Omental fat pad (tissue), 4 donors: ENCODE data around the gene GALNT13. TPM values are rescaled to one million over a fixed set of nuclear protein-coding genes. Genes with fewer than 3 reads are reported as not detected.

Experiments
- ATAC-seq: fragments of 150-250 bp; one replicate; pipeline ENCODE4 v1.9.1; 2016; ENCODE audit warnings: mild to moderate bottlenecking, moderate library complexity; ENCODE audit not compliant: low FRiP score
- DNase-seq: peaks from one replicate; pipeline ENCODE4 v3.0.0-alpha.2; 2019; ENCODE audit warnings: low spot score
- total RNA-seq, 4 donors: library from RNA; depleted of rRNA; stranded (reverse); fragments of >200 nt; gene quantifications; one replicate each; pipeline ENCODE4 v1.1.0, GENCODE V29; 2016
- TF ChIP-seq, protein P1 (sequence below), 3 donors: fragments of 450-650 bp; IDR thresholded peaks; one replicate each; pipeline ENCODE4 v1.5.1; 2016 to 2017; ENCODE audit warnings: antibody characterized with exemption in 3 of 3, mild to moderate bottlenecking in 3 of 3, moderate library complexity in 2 of 3

Gene GALNT13
- total RNA-seq, 4 donors from 2014 or later, result 0.38 to 1.8 (median 0.54) TPM

DNA sequence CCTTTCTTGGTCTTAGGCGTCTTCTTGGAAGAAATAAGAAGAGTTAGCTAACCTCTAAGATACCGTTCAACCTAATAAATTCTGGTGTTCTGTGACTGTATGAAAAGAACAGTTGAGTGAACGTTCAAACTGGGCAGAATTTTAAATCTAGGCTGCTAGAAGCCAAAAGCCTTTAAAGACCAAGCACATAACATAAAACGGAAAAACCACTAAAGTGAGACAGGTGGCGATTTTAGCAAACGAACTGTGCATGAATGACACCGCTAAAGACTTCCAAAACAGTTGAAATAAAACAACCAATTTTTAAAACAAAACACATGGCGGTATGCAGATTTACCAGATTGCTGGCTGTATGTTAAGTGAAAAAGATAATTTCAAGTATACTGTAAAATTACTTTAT is 73.1 kb downstream of the GALNT13 start:
- DNase-seq (no peak), ATAC-seq (no peak)
- TF ChIP-seq, protein P1, sequence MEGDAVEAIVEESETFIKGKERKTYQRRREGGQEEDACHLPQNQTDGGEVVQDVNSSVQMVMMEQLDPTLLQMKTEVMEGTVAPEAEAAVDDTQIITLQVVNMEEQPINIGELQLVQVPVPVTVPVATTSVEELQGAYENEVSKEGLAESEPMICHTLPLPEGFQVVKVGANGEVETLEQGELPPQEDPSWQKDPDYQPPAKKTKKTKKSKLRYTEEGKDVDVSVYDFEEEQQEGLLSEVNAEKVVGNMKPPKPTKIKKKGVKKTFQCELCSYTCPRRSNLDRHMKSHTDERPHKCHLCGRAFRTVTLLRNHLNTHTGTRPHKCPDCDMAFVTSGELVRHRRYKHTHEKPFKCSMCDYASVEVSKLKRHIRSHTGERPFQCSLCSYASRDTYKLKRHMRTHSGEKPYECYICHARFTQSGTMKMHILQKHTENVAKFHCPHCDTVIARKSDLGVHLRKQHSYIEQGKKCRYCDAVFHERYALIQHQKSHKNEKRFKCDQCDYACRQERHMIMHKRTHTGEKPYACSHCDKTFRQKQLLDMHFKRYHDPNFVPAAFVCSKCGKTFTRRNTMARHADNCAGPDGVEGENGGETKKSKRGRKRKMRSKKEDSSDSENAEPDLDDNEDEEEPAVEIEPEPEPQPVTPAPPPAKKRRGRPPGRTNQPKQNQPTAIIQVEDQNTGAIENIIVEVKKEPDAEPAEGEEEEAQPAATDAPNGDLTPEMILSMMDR (IDR thresholded peaks at IDR 0.05), result no peak

GRCh38 chr2:153946036-153946435 is 74.3 kb downstream of the GALNT13 start:
- TF ChIP-seq, protein P1 (IDR thresholded peaks at IDR 0.05), result no peak
- ATAC-seq (no peak), DNase-seq (no peak)

- TF ChIP-seq, protein P1 (IDR thresholded peaks at IDR 0.05), result no peak
- no peak for ATAC-seq
- DNase-seq, result no peak
These were observed 82.0 kb downstream of the GALNT13 start for GRCh38 chr2:153953761-153954160.

DNA sequence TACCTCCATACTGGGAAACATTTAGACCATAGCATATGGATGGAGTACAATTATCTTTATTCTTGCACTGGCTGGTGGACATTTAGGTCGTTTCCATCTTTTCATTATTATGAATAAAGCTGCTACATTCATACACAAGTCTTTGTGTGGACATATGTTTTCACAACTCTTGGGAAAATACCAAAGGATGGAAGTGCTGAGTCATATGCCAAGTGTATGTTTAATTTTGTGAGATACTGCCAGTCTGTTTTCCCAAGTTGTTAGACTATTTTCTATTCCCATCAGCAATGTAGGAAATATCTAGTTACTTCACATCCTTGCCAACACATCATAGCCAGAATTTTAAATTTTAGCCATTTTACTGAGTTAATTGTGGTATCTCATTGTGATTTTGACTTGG is 91.5 kb downstream of the GALNT13 start:
- TF ChIP-seq, protein P1 (IDR thresholded peaks at IDR 0.05), result no peak
- no peak for DNase-seq
- no peak for ATAC-seq

GRCh38 chr2:153967248-153967973 is 95.7 kb downstream of the GALNT13 start:
- TF ChIP-seq, protein P1 (IDR thresholded peaks at IDR 0.05), result no peak
- DNase-seq (no peak), ATAC-seq (no peak)

DNA sequence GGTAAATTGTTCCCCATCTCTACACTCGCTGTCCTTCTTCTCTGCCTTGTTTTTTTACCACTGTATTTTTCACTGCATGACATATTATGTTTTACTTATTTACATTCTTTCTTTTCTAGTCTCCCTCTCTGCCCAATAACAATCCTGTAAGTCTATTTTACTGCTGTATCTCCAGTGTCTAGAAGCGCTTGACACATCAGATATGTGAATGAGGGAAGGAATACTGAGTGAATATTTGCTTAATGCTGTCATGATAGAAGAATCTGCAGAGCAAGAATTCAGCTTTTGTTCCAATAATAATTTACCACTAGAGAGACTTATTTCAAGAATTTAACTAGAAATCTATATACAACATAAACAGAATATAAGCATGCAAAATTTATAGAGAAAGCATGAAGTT is 99.5 kb downstream of the GALNT13 start:
- no peak for DNase-seq
- no peak for ATAC-seq
- TF ChIP-seq, protein P1 (IDR thresholded peaks at IDR 0.05), result no peak

GRCh38 chr2:153971855-153972254 is 100.1 kb downstream of the GALNT13 start:
- DNase-seq, result no peak
- TF ChIP-seq, protein P1 (IDR thresholded peaks at IDR 0.05), result no peak
- no peak for ATAC-seq
